ENCODE data around the gene RIOK1. TPM values are rescaled to one million over a fixed set of nuclear protein-coding genes. Genes with fewer than 3 reads are reported as not detected.

Gene RIOK1
- total RNA-seq, 1 donor from 2014 or later: 21.6 TPM

DNA sequence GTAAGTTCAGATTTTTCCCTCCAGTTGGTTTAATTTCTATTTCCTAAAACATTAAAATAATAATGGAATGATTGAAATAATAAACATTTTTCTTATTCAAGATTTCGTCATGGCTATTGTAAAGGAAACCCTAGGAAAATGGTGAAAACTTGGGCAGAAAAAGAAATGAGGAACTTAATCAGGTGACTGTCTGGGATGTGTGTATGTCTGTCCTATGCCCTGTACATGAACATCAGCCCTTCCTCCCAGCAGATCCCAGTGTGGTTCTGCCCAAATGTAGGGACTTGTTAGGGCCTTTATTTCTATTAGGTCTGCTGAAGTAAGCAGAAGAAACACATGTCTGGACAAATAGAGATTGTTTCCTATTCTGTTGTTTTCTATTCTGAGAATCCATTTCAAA lies 13.1 kb downstream of the RIOK1 start:
- no peaks in the 10 kb centered on the region for H3K9me3 ChIP-seq
- no peak for TF ChIP-seq POLR2AphosphoS5 (IDR thresholded peaks at IDR 0.05; ENCODE audit: insufficient read depth in 1 of 2, low read depth in 1 of 2)
- no peak for TF ChIP-seq POLR2A (IDR thresholded peaks at IDR 0.05)
- no peak overlapping the region for H3K4me3 ChIP-seq
- peaks cover 0 to 59% of the 10 kb centered on the region in 2 donors for H3K36me3 ChIP-seq
- intact Hi-C loops (cut with DNase I): no loop called here
- no peak overlapping the region for H3K27ac ChIP-seq
- H3K27me3 ChIP-seq: no peaks in the 10 kb centered on the region
- no peak for DNase-seq (ENCODE audit: extremely low spot score in 2 of 2)
- H3K4me1 ChIP-seq: no peaks in the 10 kb centered on the region

DNA sequence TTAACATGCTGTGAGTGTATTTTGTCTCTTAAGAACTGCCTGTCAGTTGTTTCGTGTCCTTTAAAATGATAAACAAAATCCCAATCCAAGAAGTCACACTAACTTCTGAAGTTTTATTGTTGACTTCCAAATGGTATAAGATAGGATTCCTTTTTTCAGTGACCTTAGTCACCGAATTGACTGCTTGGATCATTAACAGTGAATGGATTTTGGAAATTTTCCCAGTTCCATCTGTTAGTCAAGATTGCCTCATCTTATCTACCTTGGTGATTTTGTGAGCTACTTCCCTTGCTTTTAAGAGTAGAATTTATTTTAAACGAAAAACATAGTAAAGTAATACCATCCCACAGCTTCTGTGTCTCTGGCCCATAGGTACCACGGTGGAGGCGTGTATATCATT lies 14.9 kb downstream of the RIOK1 start:
- intact Hi-C loops (cut with DNase I): no loop called here
- Histone ChIP-seq H3K4me1 (no peaks in the 10 kb centered on the region), H3K27ac (no peak overlapping the region), H3K27me3 (no peaks in the 10 kb centered on the region), H3K4me3 (no peak overlapping the region), H3K36me3 (peaks cover 0 to 74% of the 10 kb centered on the region in 2 donors), H3K9me3 (no peaks in the 10 kb centered on the region)
- no peak for DNase-seq (ENCODE audit: extremely low spot score in 2 of 2)
- TF ChIP-seq POLR2A (IDR thresholded peaks at IDR 0.05) (no peak), POLR2AphosphoS5 (IDR thresholded peaks at IDR 0.05; ENCODE audit: insufficient read depth in 1 of 2, low read depth in 1 of 2) (no peak)
- TF ChIP-seq, protein P1, sequence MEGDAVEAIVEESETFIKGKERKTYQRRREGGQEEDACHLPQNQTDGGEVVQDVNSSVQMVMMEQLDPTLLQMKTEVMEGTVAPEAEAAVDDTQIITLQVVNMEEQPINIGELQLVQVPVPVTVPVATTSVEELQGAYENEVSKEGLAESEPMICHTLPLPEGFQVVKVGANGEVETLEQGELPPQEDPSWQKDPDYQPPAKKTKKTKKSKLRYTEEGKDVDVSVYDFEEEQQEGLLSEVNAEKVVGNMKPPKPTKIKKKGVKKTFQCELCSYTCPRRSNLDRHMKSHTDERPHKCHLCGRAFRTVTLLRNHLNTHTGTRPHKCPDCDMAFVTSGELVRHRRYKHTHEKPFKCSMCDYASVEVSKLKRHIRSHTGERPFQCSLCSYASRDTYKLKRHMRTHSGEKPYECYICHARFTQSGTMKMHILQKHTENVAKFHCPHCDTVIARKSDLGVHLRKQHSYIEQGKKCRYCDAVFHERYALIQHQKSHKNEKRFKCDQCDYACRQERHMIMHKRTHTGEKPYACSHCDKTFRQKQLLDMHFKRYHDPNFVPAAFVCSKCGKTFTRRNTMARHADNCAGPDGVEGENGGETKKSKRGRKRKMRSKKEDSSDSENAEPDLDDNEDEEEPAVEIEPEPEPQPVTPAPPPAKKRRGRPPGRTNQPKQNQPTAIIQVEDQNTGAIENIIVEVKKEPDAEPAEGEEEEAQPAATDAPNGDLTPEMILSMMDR (IDR thresholded peaks at IDR 0.05): no peak

DNA sequence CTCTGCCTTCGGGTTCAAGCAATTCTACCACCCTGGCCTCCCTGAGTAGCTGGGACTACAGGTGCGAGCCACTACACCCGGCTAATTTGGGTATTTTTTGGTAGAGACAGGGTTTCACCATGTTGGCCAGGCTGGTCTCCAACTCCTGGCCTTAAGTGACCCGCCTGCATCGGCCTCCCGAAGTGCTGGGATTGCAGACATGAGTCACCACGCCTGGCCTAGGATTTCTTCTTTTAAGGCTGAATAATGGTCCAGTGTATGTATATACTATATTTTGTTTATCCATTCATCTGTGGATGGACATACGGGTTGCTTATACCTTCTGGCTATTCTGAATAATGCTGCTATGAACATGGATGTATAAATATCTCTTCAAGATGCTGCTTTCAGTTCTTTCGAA lies 17.1 kb downstream of the RIOK1 start:
- intact Hi-C loops (cut with DNase I): no loop called here
- H3K9me3 ChIP-seq: no peaks in the 10 kb centered on the region
- no peak overlapping the region for H3K4me3 ChIP-seq
- no peaks in the 10 kb centered on the region for H3K4me1 ChIP-seq
- H3K36me3 ChIP-seq: peaks cover 0 to 94% of the 10 kb centered on the region in 2 donors
- TF ChIP-seq POLR2A (IDR thresholded peaks at IDR 0.05) (no peak), POLR2AphosphoS5 (IDR thresholded peaks at IDR 0.05; ENCODE audit: insufficient read depth in 1 of 2, low read depth in 1 of 2) (no peak)
- no peak overlapping the region for H3K27ac ChIP-seq
- no peak for DNase-seq (ENCODE audit: extremely low spot score in 2 of 2)
- no peaks in the 10 kb centered on the region for H3K27me3 ChIP-seq

DNA sequence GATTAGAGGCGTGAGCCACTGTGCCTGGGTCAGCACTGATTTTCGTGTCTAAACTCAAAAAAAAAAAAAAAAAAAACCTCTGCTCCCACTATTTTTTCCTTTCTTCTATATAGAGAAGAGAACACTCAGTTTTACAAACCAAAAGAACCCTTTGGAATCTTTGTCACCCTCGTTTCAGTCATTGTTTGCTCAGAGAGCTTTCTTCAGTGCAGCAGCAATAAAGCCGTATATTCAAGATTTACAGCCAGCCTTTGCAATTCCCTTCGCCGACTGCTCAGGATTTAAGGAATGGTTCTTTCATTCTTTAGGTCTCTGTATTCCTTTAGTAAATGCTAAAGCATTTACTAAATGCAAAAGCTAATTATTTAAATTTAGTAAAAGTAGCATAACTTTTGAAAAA lies 20.1 kb downstream of the RIOK1 start:
- TF ChIP-seq, protein P1 (IDR thresholded peaks at IDR 0.05): no peak
- TF ChIP-seq POLR2A (IDR thresholded peaks at IDR 0.05) (no peak), POLR2AphosphoS5 (IDR thresholded peaks at IDR 0.05; ENCODE audit: insufficient read depth in 1 of 2, low read depth in 1 of 2) (no peak)
- Histone ChIP-seq H3K27ac (no peak overlapping the region), H3K4me1 (no peaks in the 10 kb centered on the region), H3K4me3 (no peak overlapping the region), H3K9me3 (no peaks in the 10 kb centered on the region), H3K27me3 (no peaks in the 10 kb centered on the region), H3K36me3 (peaks cover 0 to 85% of the 10 kb centered on the region in 2 donors)
- no peak for DNase-seq (ENCODE audit: extremely low spot score in 2 of 2)
- intact Hi-C loops (cut with DNase I): no loop called here

DNA sequence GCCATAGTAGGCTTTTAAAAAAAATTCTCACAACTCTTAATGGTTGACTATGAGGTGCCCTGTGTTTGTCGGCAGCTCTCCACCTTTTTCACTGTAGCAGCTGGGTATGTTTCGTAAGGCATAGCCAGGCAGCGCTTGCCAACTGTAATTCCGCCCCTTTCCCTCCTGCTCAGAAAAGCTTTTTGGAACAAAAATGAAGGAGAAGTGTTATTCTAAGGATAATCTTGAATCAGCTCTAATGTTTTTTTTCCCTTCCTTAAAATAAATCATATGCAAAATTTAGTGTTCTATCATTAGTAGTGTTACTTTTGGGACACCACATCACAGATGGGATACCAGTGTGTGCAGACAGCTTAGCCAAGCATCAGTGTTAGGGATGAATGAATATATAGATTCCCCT lies 21.2 kb downstream of the RIOK1 start:
- Histone ChIP-seq H3K4me1 (no peaks in the 10 kb centered on the region), H3K9me3 (no peaks in the 10 kb centered on the region), H3K36me3 (peaks cover 0 to 86% of the 10 kb centered on the region in 2 donors), H3K27ac (no peak overlapping the region), H3K27me3 (no peaks in the 10 kb centered on the region), H3K4me3 (no peak overlapping the region)
- TF ChIP-seq POLR2AphosphoS5 (IDR thresholded peaks at IDR 0.05; ENCODE audit: insufficient read depth in 1 of 2, low read depth in 1 of 2) (no peak), POLR2A (IDR thresholded peaks at IDR 0.05) (no peak)
- TF ChIP-seq, protein P1 (IDR thresholded peaks at IDR 0.05): no peak
- intact Hi-C loops (cut with DNase I): no loop called here
- DNase-seq (ENCODE audit: extremely low spot score in 2 of 2): no peak

DNA sequence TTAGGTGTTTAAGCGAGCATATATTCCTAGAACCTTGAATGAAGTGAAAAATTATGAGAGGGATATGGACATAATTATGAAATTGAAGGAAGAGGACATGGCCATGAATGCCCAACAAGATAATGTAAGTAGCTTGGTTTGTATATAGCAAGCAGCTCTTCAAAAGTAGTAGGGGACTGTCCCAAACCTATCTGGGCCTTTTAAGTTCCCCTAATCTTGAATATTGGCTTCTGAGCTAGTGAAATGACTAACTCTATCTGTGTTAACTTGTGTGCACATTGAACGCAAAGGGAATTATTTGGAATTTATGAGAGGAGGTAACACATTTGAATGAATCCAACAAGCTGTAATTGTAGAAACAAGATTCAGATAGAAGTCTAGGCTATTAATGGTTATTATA lies 21.7 kb downstream of the RIOK1 start:
- H3K9me3 ChIP-seq: no peaks in the 10 kb centered on the region
- peaks cover 0 to 86% of the 10 kb centered on the region in 2 donors for H3K36me3 ChIP-seq
- no peak overlapping the region for H3K4me3 ChIP-seq
- H3K4me1 ChIP-seq: no peaks in the 10 kb centered on the region
- intact Hi-C loops (cut with DNase I): no loop called here
- DNase-seq (ENCODE audit: extremely low spot score in 2 of 2): no peak
- H3K27me3 ChIP-seq: no peaks in the 10 kb centered on the region
- H3K27ac ChIP-seq: no peak overlapping the region
- TF ChIP-seq, protein P1 (IDR thresholded peaks at IDR 0.05): no peak
- TF ChIP-seq POLR2AphosphoS5 (IDR thresholded peaks at IDR 0.05; ENCODE audit: insufficient read depth in 1 of 2, low read depth in 1 of 2) (no peak), POLR2A (IDR thresholded peaks at IDR 0.05) (no peak)

Data from vagina (tissue), 2 donors.